Ovary (tissue), 3 donors: ENCODE data around the gene BSN.

Experiments
- CTCF ChIP-seq, 3 donors: fragments of 450-650 bp in 2 of 3; fragments of 200-600 bp in 1 of 3; IDR thresholded peaks; one replicate each; pipeline versions ENCODE4 v1.5.1 to v1.8.0; 2016 to 2022; ENCODE audit warnings: antibody characterized with exemption in 3 of 3, mild to moderate bottlenecking in 1 of 3
- POLR2A ChIP-seq: fragments of 450-650 bp; IDR thresholded peaks from one replicate; pipeline ENCODE4 v1.6.1; 2017; ENCODE audit warnings: antibody characterized with exemption, mild to moderate bottlenecking, moderate library complexity
- donor health status: DM: no; HTN: no; CAD: no.

GRCh38 chr3:49662021-49662420 lies 107.7 kb downstream of the BSN start:
- TF ChIP-seq POLR2A (no peak), CTCF (IDR thresholded peaks at IDR 0.05) (no peak)
